Hypothalamus (tissue), 51 donors: ENCODE data around the gene TBC1D24.
"Not testable (repeated sequence)": the region's sequence is repeated elsewhere in the genome, so short reads cannot be mapped to it uniquely, and the experiment has no call there.

Experiments
- DNase-seq, 51 donors: peaks; one replicate each; lab custom pipeline; 2025; lab: John Stamatoyannopoulos, UW

The TBC1D24 gene

DNA sequence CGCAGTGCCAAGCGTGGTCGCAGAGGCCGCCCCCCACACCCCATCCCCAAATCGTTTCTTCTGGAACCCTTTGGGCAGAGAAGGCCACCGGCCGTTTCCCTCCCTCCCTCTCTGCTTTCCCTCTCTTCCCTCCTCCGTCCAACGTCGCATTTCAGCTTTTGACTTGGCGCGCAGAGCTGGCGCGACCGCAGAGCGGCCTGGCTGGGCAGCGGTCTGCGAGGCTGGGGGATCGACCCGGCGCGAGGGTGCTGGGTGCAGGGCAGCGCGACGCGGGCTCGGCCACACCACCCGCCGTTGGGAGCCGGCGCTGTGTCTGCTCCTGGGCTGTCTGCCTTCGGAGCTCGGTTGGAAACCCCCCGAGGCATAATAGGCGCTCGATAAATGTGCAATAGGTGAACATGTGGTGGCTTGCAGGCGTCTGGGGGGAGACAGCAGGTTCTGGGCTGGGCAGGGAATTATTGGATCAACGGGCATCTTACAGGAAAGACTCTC is 6.6 kb upstream of the TBC1D24 start:
- DNase-seq = peak in 11 of 51 donors; percentile 7 to 51 (median 25)

DNA sequence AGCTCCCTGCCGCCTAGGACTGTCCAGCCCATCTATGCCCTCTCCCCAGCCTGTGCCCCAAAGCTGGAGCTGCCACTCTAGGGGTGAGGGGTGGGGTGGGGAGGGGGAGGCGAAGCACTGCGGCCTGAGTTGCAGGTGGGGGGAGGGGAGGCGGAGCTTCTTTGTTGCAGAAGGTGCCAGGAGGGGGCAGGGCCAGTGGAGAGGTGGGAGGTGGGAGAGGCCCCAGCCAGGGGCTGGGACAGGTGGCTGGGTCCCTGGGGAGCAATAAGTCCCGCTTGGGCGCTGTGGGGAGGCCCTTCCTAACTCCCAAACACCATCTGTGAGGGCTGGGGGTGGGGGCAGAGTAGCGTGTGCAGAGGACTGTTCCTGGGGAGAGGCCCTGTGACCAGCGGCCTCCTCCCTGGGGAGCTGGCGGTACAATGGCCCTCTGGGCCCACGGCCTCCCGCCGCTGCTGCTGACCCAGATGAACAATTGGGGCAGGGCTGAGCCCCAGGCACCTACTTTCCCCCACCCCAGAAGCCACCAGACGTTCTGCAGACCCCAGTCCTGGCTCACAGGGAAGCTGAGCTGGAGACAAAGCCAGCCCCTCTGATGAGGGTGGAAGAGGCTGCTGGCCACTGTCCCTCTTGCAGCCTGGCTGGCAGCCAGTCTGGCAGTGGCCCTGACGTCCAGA is 6.1 kb upstream of the TBC1D24 start:
- DNase-seq = peak in 31 of 51 donors; percentile 23 to 85 (median 50)

DNA sequence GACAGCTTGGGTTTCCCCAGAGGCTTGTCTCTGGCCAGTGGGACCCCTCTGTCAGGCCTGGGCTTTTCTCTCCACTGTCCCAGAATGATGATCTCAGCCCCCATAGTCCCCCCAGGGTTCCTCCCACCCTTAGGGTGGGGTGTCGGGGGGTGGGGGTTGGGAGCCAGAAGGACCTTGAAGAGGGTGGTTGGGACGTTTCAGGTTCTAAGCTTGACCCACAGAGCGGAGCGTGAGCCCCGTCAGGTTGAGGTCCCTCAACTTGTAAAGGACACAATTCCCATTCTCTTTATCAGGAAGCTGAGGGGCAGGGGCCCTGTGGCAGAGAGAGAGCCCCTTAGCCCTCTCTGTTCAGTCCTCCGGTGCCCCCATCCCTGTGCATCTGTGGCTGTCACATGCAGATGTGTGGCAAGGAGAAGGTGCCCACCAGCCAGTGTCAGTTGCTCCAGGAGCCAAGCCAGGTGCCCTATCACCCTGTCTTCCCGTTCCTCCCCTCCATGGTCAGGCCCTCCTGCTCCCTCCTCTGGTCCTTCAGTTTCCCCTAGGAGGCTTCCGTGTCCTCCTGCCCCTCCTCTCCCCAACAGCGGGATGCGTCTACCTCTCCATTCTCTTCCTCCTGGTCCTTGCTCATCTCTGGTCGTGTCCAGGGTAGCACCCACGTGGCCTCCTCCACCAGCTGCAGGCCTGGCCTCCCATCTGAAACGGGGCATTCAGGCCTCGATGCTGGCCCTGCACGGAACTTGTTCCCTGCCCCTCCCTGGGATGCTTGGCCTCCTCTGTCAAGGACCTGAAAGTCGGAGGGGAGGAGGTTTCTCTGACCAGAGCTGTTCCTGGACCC is 5.3 kb upstream of the TBC1D24 start:
- peak in 3 of 51 donors; percentile 10 to 22 (median 17) for DNase-seq

DNA sequence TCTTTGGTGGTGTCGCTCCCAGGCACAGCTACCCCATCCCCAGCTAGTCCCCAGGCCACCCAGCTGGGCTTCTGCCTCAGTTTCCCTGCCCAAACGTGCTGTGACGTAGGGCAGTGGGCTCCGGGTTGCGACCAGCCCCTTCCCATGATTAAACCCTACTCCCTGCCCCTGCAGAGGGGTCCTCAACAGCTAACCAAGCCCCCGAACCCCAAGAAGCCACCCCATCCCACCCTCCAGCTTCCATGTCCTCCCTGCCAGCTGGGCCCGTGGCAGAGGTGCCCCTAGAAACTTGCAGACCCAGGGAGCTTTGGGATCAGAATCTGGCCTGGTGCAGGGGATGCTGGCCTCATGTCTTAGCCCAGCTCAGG is 4.7 kb upstream of the TBC1D24 start:
- DNase-seq = no peak

- DNase-seq = peak in 2 of 51 donors; percentile 23 to 27
Observed at GRCh38 chr16:2470603-2471015, 4.3 kb upstream of the TBC1D24 start.

DNA sequence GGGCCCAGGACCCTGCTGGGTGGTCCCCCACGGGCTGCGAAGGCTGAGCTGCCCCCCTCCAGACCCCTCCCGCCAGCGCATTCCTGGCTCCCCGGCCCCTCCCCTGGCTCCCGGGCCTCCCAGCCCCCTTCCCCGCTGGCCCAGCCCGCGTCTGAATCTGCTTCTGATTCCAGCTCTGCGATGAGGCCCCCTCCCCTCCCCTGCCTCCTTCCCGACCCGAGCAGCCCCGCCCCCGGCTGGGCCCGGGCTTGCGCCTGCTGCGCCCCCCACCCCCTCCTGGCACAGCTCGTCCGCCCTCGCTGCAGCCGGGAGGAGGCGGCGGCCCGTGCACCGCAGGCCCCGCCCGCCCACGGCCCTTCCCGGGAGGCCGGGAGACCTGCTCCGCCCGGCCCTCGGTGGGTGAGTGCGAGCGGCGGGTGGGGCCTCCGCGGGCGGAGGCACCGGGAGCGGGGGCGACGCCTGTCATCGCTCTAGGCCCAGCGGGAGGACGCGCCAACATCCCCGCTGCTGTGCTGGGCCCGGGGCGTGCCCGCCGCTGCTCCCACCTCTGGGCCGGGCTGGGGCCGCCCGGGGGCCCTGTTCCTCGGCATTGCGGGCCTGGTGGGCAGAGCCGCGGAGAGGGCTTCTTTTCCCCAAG is 3.8 kb upstream of the TBC1D24 start, which contains the start of gene NTN3:
Gene NTN3 (plus strand): TSS at position 282 of the 637 bp plus-strand sequence. CDS start 405 bp downstream, outside the sequence.
- DNase-seq = peak in 13 of 51 donors; percentile 6 to 57 (median 34)

DNA sequence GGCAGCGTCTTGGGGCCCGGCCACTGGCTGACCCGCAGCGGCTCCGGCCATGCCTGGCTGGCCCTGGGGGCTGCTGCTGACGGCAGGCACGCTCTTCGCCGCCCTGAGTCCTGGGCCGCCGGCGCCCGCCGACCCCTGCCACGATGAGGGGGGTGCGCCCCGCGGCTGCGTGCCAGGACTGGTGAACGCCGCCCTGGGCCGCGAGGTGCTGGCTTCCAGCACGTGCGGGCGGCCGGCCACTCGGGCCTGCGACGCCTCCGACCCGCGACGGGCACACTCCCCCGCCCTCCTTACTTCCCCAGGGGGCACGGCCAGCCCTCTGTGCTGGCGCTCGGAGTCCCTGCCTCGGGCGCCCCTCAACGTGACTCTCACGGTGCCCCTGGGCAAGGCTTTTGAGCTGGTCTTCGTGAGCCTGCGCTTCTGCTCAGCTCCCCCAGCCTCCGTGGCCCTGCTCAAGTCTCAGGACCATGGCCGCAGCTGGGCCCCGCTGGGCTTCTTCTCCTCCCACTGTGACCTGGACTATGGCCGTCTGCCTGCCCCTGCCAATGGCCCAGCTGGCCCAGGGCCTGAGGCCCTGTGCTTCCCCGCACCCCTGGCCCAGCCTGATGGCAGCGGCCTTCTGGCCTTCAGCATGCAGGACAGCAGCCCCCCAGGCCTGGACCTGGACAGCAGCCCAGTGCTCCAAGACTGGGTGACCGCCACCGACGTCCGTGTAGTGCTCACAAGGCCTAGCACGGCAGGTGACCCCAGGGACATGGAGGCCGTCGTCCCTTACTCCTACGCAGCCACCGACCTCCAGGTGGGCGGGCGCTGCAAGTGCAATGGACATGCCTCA is 3.1 kb upstream of the TBC1D24 start:
- peak in 9 of 51 donors; percentile 1 to 35 (median 21) for DNase-seq

DNA sequence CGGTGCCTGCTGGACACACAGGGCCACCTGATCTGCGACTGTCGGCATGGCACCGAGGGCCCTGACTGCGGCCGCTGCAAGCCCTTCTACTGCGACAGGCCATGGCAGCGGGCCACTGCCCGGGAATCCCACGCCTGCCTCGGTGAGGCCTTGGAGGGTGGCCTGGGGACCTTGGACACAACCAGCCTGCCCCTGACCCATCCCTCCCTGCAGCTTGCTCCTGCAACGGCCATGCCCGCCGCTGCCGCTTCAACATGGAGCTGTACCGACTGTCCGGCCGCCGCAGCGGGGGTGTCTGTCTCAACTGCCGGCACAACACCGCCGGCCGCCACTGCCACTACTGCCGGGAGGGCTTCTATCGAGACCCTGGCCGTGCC is 2.5 kb upstream of the TBC1D24 start:
- no peak for DNase-seq

- DNase-seq = no peak
Observed at GRCh38 chr16:2472885-2473445, 2.0 kb upstream of the TBC1D24 start.

- peak in 2 of 51 donors; percentile 42 to 44 for DNase-seq
Observed at GRCh38 chr16:2473446-2473926, 1.4 kb upstream of the TBC1D24 start.

- DNase-seq = peak in 38 of 51 donors; percentile 10 to 68 (median 36)
Observed at GRCh38 chr16:2473999-2474876, 689 bp upstream of the TBC1D24 start.

DNA sequence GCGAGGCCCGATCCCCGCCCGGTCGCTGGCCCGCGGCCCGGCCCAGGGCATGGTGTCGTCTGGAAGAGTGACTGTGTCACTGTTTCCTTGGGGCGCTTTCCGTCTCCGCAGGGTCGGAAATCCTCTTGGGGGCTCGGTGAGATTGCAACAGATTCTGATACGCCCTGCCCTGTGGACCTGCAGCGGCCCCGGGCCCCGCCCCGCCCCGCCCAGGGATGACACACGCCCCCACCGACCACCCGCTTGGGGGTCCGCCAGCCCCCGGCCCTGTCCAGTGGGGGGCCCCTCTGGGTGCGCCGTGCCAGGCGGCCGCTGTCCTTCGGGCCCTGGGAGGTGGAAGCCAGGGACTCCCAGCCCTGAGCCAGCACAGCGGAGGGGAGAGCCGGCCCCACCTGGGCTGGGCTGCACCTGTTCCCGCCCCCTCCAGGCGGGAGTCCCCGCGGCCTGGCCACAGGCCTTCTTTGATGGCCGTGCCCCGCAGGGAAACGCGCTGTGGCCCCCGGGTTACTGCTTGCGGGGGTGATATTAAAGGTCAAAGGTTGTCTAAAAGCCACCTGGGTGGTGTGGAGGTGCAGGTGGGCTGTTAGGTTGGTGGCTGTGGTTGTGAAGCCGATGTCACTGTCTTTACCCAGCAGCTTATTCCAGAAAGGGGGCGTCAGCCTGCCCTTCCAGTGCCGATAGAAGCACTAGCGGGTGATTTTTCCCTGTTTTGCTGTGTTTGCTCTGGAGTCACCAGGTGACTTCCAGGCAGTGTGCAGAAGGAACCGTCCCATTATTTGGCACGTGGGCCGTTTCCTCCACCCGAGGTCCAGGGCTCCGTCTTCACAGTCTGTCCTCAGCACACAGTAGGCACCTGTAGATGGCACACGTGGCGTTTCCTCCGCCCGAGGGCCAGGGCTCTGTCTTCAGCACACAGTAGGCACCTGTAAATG is 752 bp downstream of the TBC1D24 start:
- DNase-seq = peak in 2 of 51 donors; percentile 5 to 60

DNA sequence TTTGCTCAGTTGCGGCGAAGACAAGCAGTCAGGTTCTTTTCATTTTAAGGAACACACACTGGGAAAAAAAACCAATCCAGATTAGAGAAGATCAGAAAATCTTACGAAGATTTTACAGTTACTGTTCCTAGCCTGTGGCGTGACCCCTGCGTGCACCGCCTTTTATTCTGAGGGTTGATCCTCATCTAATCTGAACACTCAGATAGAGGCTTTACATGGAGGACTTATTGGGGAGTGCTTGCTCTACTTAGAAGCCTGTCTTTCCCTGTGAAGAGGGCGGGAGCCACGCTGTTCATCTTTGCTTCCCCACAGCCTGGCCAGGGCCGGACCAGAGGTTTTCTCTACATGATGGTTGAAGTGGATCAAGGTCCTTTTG is 1.4 kb downstream of the TBC1D24 start:
- no peak for DNase-seq

GRCh38 chr16:2476741-2477140 is 1.8 kb downstream of the TBC1D24 start:
- DNase-seq = no peak

DNA sequence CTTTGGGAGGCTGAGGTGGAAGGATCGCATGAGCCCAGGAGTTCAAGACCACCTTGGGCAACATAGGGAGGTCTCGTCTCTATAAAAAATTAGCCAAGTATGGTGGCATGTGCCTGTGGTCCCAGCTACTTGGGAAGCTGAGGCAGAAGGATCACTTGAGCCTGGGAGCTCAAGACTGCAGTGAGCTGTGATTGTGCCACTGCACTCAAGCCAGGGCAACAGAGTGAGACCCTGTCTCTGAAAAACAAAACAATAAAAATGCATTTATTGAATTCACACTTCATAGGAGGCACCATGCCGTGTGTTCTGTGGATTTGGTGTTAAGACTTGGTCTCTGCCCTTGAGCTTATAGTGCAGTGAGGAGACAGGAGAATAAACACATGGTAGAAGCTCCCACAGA is 2.4 kb downstream of the TBC1D24 start:
- DNase-seq = no peak

DNA sequence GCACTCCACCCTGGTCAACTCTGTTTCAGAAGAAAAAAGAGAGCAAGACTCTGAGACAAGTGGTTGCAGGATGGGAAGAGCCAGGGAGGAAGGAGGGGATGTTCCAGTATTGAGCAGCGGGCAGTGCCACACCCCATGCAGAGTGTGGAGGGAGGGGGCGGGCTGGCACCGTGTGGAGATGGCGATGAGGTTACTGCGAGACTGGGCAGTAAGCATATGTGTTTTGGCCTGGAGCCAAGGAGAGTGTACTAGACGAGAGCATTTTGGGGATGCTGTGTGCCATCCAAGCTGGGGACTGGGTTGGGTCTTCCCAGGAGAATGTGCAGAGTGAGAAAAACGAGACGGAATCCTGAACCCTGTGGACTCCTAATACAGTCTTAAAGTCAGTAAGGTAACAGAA is 3.4 kb downstream of the TBC1D24 start:
- no peak for DNase-seq

GRCh38 chr16:2479996-2480395 is 5.1 kb downstream of the TBC1D24 start:
- DNase-seq = not testable (repeated sequence)

GRCh38 chr16:2480948-2481347 is 6.0 kb downstream of the TBC1D24 start:
- DNase-seq = no peak
